OCI-M1 (cell line): Measurements from ENCODE around the gene CD80.

Experiments
- DNase-seq: peaks from one replicate; lab custom pipeline; 2025; lab: John Stamatoyannopoulos, UW

Gene CD80

DNA sequence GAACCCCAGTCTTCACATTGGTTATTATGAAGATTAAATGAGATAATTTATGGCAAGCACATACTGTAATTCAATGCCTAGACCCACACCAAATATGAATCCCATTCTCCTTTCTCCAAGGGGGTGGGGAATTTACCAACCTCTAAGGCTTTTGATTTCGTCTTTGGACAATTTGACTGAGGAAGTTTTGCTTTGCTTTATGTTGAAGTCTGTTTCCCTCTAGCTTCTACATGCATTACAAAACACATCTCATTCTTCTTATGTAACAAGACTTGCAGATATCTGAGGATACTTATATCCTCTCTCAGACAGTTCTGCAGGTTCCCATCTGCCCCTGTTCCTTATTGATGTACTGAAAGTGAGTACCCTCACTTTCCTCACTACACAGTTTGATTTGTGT, 12.2 kb downstream of the CD80 start:
- DNase-seq, result no peak

DNA sequence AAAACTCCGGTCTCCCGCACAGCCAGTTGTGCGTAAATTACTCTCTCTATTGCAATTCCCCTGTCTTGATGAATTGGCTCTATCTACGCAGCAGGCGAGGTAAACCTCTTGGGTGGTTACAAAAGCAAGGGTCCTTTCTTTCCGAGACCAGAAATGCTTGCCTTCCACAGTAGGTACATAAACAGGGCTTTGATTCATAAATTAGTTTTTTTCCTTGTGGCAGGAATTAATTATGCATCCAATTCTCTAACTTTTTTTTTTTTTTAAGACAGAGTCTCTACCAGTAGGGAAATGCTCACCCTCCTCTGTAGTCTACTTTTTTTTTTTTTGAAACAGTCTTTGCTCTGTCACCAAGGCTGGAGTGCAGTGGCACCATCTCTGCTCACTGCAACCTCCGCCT, 16.3 kb downstream of the CD80 start:
- no peak for DNase-seq

DNA sequence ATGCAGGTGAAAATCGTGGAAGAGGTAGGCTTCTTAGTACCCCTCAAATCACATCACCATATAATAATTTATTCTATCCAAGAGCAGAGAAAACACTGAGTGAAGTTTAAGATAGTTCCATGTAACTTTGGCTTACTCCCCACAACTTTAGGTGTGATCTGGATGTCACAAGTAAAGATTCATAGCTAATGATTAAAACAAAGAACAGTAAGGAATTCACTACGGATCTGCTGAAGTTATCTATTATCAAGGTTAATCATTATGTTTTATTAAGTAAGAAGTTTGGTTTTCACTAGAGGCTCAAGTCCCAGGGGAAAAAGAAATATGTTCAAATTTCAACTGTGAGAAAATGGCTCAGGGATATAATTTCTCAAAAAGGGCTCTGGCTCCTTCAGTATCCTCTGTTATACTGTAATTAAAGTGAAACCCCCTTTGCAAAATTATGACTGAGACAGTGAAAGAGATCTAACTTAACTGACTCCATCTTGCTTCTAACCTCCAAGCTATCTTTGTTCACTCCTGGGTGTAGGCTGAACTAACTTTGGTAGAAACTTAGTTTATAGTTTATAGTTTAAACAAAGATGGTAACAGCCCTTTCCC, 17.1 kb downstream of the CD80 start:
- no peak for DNase-seq

DNA sequence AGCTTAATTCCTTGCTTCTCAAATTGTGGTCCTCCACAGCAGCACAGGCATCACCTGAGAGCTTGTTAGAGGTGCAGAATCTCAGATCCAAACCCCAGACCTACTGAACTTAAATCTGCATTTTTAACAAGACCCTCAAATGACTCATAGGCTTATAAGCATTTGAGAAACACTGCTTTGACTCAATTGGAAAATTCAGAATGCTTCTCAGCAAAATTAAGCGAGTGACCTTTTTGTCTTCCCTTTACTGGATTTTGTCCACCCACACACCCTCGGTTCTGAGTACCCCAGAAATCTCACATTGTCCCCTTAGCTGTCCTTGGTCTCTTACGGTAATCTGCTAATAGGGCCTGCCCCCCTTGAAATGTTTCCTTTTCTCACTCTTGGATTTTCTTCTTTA, 17.9 kb downstream of the CD80 start:
- no peak for DNase-seq

DNA sequence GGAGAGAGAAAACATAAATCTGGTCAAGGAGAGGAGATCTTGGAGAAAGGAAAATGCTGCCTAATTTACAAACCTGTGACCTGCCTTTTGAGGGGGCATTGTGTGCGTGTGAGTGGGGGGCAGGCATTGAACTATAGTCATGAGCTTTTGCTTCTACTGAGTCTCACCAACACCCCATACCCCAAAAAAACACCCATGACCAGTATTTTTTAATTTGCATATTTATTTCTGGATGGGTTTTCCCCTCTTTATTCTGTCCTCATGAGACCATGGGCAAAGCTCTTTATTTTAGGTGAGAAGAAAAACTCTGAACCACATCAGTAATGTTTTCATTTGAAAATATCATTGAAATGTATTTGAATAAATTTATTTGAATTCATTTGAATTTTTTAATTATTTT, 20.6 kb downstream of the CD80 start:
- DNase-seq, result no peak

DNA sequence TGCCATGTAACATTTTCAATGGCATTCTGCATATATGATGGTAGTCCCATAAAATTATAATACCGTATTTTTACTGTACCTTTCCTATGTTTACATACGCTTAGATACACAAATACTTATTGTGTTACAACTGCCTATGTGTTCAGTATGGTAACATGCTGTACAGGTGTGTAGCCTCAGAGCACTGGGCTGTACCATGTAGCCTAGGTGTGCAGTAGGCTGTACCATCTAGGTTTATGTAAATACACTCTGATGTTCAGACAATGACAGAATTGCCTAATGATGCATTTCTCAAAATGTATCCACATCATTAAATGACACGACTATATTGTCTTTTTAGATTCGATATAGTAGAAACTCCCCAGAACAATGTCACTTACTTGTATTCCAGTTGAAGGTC, 22.7 kb downstream of the CD80 start:
- no peak for DNase-seq

DNA sequence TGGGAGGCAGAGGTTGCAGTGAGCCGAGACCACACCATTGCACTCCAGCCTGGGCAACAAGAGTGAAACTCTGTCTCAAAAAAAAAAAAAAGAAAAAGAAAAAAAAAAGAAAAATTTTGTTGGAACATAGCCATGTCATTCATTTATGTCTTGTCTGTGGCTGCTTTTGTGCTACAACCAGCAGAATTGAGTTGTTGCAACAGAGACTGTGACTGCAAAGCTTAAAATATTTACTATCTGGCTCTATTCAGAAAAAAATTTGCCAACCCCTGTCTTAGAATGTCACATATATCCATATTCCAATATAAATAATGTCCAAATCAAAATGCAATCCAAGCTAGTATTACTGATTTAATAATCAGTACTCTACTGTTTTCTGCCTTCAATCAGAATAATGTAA, 25.1 kb downstream of the CD80 start:
- DNase-seq, result no peak

DNA sequence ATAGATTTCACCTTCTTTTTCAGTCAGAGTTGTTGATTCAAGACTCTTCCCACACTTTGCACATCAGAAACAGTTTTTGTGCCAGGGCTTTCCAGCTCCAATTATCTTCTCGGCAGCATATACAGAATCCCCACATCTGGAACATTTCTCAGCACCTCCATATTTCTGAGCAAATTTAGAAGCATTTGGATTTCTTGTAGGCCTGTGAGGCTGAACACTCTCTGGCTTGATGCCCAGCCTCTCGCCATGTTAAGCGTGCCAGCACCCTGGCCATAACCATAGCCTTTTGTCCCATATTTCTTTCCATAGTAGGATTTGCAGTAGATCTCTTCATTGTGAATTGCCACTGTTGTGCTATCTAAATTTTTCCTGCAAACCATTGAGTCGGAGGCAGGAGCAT, 28.3 kb downstream of the CD80 start:
- no peak for DNase-seq

DNA sequence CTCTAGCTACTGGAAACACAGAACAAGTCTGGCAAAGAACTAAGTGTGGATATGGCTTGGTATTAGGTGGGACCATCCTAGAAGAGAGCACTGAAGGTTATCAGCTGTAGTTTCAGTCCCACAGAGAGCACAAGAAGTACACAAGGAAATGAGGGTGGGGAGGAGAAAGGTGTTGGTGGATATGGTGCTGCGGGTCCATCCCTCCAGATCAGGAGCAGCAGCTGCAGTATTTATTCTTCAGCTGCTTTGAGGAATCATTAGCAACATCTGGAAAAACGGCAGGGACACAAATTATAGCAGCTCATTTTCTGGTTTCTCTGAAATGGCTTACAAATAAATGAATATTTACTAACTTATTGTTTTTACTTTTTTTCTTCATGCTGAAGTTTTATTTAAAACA, 29.0 kb downstream of the CD80 start:
- DNase-seq, result no peak

DNA sequence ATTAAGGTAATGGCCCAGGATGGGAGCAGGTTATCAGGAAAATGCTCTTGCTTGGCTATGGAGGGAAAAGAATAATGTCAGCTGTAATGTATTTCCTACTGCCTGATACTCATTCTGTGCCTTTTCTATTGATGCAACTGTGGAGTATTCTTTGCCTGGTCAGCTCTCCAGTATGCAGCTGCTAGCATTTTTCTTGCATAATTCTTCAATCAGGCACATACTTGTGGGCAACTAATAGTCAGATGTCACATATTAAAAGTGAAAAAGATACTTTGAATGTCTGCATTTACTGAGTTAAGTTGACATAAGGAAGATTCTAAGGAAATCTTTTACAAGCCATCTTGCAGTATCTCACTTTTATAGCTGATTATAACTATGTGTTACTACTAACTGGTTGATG, 29.5 kb downstream of the CD80 start:
- no peak for DNase-seq

DNA sequence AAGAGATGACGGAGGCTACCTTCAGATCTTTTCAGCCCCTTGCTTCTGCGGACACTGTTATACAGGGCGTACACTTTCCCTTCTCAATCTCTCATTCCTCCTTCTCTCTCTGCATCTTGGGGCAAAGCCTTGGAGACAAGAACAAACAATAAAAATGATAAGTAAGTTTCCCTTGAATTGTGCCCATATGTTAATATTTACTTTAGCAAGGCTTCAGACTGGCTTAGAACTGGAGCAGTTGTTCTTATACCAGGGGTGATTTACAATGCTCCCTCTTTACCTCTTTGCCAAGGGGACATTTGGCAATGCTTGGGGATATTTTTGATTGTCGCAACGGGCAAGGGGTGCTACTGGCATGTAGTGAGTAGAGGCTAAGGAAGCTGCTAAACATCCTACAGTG, 31.7 kb downstream of the CD80 start:
- no peak for DNase-seq

DNA sequence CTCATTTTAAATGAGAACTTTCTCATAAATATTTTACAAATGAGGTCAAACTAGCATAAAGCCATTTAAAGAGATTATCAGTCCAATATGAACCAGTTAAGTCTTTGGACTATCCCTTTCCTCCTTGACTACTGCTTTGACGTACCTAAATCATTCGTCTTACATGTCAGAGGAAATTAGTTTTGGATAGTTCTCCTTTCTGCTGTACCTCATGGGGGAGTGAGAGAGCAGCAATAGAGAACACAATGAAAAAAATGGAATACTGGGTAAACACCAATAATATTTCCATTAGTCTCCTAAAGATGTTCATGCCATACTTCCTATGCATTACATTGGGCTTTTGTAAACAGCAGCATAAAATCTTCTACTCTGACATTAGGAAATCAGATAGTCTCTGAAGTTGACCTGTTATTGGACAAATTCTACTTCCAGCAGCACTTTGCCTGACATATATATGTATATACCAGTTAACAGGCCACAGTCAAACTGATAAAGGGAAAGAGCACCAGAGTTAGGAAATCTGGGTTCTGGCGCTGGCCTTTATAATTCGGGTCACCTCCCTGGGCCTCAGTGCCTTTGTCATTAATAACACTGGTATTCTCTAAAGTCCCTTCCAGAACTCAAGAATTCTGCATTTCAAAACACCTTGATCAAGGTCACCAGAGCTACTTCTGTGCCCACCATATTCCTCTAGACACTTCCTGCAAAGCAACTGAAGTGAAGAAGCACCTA, 34.3 kb downstream of the CD80 start:
- DNase-seq, result peak; percentile 32

DNA sequence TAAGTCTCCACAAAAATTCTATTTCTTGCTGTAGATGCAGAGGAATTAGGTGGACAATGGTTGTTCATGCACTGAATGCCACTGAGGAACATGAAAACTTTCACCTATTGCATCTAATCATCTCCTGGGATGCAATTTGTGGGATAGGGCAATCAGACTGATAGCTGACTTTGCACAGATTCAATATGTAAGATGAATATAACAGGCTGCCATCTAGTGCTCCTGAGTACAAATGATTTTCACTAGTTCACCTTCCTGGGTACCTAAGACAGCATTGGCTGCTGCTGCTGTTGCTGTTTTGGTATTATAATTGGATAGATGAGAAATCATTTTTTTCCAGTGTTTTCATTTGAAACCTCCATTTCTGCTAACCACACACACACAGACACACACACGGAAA, 41.4 kb downstream of the CD80 start:
- no peak for DNase-seq

DNA sequence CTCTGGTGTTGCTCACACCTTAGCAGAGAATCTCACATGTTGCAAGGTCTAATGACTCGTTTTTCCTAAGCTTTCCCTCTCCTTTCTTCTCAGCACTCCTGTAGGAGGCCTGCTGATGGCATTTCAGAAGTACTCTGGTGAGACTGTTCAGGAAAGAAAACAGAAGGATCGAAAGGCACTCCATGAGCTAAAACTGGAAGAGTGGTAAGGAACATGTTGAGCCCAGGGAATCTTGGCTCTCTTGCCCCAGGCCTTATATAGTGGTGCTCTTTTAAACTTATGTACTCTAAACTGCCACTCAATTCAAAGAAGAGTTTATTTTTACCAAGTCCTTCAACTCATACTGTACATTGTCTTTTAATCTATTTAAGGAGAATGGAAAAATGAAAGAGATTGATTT, 42.3 kb downstream of the CD80 start:
- DNase-seq, result no peak

DNA sequence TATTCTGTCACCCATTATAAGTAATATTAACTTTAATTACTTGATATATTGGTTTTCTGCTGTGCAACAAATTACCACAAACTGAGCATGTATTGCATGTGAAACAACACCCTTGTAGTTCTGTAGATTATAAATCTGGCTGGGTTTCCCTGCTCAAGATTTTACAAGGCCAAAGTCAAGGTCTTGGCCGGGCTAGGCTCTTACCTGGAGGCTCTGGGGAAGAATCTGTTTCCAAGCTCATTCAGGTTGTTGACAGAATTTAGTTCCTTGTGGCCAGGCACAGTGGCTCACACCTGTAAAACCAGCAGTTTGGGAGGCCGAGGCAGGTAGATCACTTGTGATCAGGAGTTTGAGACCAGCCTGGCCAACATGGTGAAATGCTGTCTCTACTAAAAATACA, 44.8 kb downstream of the CD80 start:
- no peak for DNase-seq

DNA sequence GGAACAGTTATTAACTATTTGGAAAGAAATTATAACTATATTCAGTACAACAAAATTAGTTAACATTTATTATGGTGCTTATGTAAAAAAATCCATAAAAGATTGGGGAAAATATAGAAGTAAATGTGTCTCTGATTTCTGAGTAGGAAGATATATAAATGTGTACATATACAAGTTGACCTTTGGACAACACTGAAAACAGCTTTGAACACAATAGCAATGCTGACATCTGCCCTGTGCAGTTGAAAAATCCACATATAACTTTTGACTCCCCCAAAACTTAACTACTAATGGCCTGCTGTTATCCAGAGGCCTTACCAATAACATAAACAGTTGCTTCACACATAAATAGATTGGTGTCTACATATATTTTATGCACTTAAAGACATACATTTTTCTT, 48.7 kb downstream of the CD80 start:
- no peak for DNase-seq

DNA sequence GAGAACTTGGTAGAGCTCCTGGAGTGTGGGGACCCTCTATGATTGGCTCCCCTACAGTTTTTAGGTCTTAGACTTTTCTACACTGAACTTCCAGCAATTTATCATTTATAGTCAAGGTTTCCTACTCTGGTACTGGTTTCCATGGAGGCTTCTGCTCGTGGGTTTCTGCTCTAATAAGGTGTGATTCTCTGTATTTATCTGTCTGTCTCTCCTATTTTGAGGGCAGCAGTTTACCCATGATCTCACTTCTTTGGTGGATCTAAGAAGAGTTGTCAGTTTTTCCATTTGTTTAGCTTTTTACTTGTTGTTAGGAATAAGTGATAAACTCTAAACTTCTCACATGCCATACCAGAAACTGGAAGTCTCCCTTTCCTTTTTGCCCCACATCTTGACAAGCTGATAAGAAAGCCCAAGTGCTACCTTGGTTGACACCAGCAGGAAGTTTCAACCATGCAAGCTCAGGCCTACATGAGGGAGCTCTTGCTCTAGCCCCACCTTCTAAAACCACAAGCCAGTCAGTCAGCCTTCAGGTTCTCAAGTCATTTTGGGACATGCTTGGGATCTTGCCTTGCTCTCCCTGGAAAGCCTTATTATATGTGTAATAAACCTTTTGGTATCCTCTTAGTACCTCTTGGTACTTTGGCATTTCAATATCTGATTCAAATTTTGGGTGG, 51.1 kb downstream of the CD80 start:
- peak; percentile 85 for DNase-seq

DNA sequence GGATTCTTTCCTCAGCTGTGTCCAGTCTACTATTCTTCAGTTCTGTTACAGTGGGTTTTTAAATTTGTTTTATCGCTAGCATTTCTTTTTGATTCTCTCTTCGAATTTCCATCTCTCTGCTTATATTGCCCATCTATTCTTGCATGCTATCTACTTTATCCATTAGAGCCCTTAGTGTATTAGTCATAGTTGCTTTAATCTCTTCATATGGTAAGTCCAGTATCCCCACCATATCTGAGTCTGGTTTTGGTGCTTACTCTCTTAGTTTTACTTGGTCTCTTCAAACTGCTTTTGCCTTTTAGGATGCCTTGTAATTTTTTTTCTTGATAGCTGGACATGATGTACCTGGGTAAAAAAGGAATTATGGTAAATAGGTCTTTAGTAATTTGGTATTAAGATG, 52.0 kb downstream of the CD80 start:
- peak; percentile 42 for DNase-seq

DNA sequence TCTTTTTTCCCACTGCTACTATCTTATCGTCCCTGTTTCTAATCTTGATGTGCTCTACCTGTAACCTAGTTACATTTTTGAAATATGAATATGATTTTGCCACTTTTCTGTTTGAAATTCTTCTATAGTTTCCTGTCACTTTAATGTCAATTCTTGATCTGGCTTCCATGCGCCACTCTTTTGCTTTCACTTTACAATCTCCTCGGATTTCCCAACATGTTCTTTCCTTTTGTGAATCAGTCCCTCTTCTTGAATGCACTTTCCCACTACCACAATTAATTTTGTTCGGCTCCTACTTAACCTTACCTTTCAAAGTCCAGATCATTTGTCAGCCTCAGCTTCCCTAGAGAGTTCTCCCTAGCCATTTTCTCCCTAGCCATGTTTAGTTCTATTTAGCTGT, 52.8 kb downstream of the CD80 start:
- DNase-seq, result peak; percentile 74

DNA sequence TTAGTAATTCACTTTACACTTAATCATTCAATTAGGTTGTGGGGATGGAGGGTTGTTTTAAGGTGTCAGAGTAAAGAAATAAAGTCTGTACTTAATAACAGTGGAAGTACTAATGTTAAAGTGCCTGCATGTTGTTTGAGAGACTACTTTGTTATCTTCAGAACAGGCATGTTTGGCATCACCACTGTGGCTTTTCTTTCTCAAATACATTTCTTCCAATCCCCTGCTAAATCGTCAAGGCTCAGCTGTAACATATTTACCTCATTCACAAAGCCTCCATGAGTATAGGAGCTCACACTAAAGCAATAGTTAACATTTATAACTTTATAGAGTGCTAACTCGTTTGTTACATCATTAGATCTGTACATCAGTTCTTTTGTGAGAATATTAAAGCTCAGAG, 58.5 kb downstream of the CD80 start:
- peak; percentile 31 for DNase-seq

DNA sequence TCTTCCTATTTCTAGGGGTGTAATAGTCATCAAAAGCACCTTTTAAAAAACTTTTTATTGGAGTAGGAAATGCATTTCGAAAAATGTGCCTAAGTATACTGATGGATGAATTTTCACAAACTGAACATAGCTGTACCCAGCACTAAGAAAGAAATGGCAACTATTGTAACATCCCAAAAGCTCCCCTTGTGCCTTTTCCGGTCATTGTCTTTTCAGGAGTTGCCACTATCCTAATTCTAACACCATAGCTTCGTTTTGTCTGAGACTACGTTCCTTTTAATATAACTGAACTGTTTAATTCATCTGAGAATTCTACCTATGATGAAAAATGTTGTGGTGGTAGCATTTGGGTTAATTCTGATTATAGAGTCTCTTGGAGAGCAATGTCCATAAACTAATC, 59.1 kb downstream of the CD80 start:
- DNase-seq, result no peak

DNA sequence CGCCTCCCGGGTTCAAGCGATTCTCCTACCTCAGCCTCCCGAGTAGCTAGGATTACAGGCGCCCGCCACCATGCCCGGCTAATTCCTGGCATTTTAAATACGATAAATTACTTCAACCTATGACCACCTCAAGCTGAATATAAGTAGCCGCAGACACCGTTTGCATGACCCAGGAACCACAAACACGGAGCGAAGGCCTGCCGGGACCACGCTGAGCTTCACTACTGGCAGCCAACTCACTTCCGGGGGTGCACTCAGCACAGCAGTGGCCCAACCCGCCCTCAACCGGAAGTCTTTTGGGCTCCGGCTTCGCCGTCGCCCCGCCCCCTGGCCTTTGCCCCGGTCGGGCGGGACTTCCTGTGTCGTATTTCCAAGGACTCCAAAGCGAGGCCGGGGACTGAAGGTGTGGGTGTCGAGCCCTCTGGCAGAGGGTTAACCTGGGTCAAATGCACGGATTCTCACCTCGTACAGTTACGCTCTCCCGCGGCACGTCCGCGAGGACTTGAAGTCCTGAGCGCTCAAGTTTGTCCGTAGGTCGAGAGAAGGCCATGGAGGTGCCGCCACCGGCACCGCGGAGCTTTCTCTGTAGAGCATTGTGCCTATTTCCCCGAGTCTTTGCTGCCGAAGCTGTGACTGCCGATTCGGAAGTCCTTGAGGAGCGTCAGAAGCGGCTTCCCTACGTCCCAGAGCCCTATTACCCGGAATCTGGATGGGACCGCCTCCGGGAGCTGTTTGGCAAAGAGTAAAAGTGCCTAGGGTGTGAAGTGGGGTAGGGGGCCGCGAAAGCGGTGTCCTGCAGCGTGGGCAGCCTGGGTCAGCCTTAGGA, 61.0 kb downstream of the CD80 start, which contains the start of gene TIMMDC1:
Gene TIMMDC1 (plus strand): TSS at position 362 of the 826 bp plus-strand sequence. CDS start 187 bp downstream, at position 549.
- DNase-seq, result peak; percentile 98

DNA sequence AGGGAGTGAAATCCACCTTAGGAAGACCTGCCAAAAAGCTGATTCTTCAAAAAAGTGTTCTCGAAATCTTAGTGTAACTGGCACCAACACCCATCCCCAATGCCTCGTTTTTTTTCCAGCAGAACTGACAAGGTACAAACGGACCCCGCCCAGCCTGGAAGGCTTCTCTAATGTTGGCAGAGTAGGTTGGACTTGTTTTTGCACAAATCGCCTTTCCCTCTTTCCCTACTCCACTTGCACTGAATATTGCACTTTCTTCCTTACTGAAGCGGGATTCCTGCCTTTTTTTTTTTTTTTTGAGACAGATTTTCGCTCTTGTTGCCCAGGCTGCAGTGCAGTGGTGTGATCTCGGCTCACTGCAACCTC, 61.6 kb downstream of the CD80 start:
- DNase-seq, result peak; percentile 46
